Tibial nerve (tissue), 4 donors: ENCODE data around the gene MUC22. TPM values are rescaled to one million over a fixed set of nuclear protein-coding genes. Genes with fewer than 3 reads are reported as not detected.
A peak's percentile ranks its signal among the peaks of the same experiment; 100 is the strongest.

Experiments used
- DNase-seq, 2 donors: peaks; one replicate each; pipeline ENCODE4 v3.0.0-alpha.2; 2019; ENCODE audit warnings: low spot score in 2 of 2
- H3K27ac ChIP-seq, 4 donors: fragments of 200-600 bp; sonication (generic) in 3 of 4; one replicate each; pipeline ENCODE4 v1.5.1; 2017 to 2019; ENCODE audit warnings: mild to moderate bottlenecking in 1 of 4
- H3K27me3 ChIP-seq, 2 donors: fragments of 200-600 bp; sonication (generic) in 1 of 2; one replicate each; pipeline versions ENCODE4 v1.5.1 to v1.6.0; 2017 to 2019
- H3K36me3 ChIP-seq, 3 donors: fragments of 200-600 bp; sonication (generic); one replicate each; pipeline ENCODE4 v1.5.1; 2018 to 2019
- H3K4me1 ChIP-seq, 4 donors: fragments of 200-600 bp; sonication (generic) in 3 of 4; one replicate each; pipeline ENCODE4 v1.5.1; 2017 to 2019
- H3K4me3 ChIP-seq, 4 donors: fragments of 200-600 bp; sonication (generic) in 3 of 4; one replicate each; pipeline ENCODE4 v1.5.1; 2017 to 2019; ENCODE audit warnings: mild to moderate bottlenecking in 1 of 4, moderate library complexity in 1 of 4
- H3K9me3 ChIP-seq, 4 donors: fragments of 200-600 bp; sonication (generic) in 3 of 4; one replicate each; pipeline ENCODE4 v1.5.1; 2017 to 2019
- EP300 ChIP-seq, 2 donors: sonication (generic); formaldehyde crosslinking; IDR thresholded peaks; one replicate each; pipeline ENCODE4 v1.6.1; 2017; ENCODE audit warnings: antibody characterized with exemption in 2 of 2, mild to moderate bottlenecking in 1 of 2
- POLR2A ChIP-seq, 2 donors: fragments of 450-650 bp; IDR thresholded peaks; one replicate each; pipeline ENCODE4 v1.6.1; 2017; ENCODE audit warnings: antibody characterized with exemption in 2 of 2, mild to moderate bottlenecking in 2 of 2, moderate library complexity in 2 of 2
- WGBS, 2 donors: methylation state at CpG; one replicate each; pipeline ENCODE4 v1.1.5; 2018; 5-methylcytosine and 5-hydroxymethylcytosine counted together
- total RNA-seq, 4 donors: library from RNA; depleted of rRNA; stranded (reverse); fragments of >200 nt; gene quantifications; one replicate each; pipeline ENCODE4 v1.1.0, GENCODE V29; 2016
- TF ChIP-seq, protein P1 (sequence below), 5 experiments: fragments of 200-600 bp in 3 of 5; fragments of 450-650 bp in 2 of 5; sonication (generic) in 3 of 5; IDR thresholded peaks; one replicate each; pipeline ENCODE4 v1.5.1; 2016 to 2019; ENCODE audit warnings: antibody characterized with exemption in 5 of 5, mild to moderate bottlenecking in 3 of 5, moderate library complexity in 2 of 5

The MUC22 gene
- total RNA-seq, 4 donors from 2014 or later: not detected

DNA sequence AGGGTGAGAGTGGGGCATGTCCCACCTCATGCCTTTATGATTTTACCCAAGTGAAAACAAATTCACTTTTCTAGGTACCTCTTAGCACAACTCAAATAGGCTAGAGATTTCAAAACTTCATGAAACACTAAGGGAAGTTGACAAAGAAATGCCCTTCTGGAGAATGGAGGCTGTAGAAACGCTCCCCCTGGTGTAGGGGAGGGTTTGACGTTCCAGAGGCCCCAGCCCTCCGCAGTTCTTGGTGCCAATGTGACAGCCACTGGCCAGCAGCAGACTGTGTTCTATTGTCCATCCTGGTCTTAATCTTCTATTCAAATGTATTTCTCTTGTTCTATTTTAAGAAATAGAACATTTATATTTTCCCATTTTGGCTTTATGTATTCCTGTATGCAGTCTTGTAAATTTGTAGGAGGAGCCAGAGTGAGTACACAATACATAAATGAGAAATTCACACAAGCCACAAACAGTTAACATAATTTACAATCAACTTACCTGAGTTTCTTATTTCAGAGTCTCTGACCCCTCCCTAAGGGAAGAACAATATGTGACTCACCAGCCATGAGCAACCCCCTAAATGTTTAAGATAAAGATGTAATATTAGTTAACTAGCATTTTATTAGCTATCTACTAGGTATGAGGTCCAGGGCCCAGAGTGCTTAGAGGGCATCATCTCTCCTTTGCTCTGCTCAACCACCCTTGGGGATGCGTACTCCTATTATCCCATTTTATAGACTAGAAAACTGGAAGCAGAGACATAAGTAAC, 35.6 kb upstream of the MUC22 start:
- Histone ChIP-seq H3K4me3 (no peak overlapping the region), H3K9me3 (no peaks in the 10 kb centered on the region)
- 61 to 67% methylated on average over 4 of the region's 4 CpGs for WGBS, 2 donors

DNA sequence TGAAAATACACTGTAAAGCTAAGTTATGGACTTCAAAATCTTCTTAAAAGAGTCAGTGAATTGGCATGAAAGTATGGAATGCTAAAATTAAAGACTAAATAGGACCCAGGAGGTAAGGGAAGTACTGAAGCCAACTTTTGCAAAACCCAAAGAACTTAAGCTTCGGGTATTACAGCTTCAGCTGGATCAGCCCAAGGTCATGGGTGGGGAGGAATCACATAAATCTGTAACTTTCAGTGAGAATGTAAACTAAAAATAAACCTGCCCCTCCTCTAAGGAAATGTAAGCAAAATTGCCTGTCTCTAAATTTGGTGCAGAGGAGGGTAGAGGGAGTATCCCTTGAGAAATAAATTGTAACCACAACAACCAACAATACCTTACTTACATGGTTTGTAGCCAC, 31.1 kb upstream of the MUC22 start:
- H3K9me3 ChIP-seq: no peaks in the 10 kb centered on the region
- 37 to 42% methylated on average over 1 of the region's 1 CpG for WGBS, 2 donors
- no peak overlapping the region for H3K27ac ChIP-seq
- DNase-seq: no peak
- H3K36me3 ChIP-seq: no peaks in the 10 kb centered on the region
- no peak overlapping the region for H3K4me3 ChIP-seq
- no peaks in the 10 kb centered on the region for H3K27me3 ChIP-seq
- peaks cover 0 to 11% (median 3%) of the 10 kb centered on the region in 4 donors for H3K4me1 ChIP-seq
- TF ChIP-seq POLR2A (IDR thresholded peaks at IDR 0.05) (no peak), EP300 (IDR thresholded peaks at IDR 0.05) (no peak)
- TF ChIP-seq, protein P1, sequence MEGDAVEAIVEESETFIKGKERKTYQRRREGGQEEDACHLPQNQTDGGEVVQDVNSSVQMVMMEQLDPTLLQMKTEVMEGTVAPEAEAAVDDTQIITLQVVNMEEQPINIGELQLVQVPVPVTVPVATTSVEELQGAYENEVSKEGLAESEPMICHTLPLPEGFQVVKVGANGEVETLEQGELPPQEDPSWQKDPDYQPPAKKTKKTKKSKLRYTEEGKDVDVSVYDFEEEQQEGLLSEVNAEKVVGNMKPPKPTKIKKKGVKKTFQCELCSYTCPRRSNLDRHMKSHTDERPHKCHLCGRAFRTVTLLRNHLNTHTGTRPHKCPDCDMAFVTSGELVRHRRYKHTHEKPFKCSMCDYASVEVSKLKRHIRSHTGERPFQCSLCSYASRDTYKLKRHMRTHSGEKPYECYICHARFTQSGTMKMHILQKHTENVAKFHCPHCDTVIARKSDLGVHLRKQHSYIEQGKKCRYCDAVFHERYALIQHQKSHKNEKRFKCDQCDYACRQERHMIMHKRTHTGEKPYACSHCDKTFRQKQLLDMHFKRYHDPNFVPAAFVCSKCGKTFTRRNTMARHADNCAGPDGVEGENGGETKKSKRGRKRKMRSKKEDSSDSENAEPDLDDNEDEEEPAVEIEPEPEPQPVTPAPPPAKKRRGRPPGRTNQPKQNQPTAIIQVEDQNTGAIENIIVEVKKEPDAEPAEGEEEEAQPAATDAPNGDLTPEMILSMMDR (IDR thresholded peaks at IDR 0.05): no peak

More for the DNA sequence above, 35.6 kb upstream of the MUC22 start:
- DNase-seq: no peak
- H3K27ac ChIP-seq: no peak overlapping the region
- H3K36me3 ChIP-seq: no peaks in the 10 kb centered on the region
- TF ChIP-seq, protein P1 (IDR thresholded peaks at IDR 0.05): no peak
- TF ChIP-seq EP300 (IDR thresholded peaks at IDR 0.05): no peak
- no peaks in the 10 kb centered on the region for H3K27me3 ChIP-seq
- peaks cover 0 to 6% (median 0%) of the 10 kb centered on the region in 4 donors for H3K4me1 ChIP-seq

DNA sequence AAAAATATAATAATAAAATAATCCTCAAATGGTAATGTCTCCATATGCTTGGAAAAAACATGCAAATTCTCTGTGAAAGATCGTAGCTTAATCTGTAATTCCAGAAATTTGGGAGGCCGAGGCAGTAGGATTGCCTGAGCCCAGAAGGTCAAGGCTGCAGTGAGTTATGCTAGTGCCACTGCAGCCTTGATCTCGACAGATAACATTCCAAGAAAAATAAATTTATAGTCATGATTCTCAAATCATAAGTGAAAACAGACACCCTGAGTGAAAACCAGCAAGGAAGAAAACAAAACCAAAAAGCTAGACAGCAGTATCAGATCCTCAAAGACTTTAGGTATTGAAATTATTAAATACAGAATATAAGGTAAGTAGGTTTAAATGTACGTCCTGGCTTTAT, 30.6 kb upstream of the MUC22 start:
- TF ChIP-seq EP300 (IDR thresholded peaks at IDR 0.05): no peak
- Histone ChIP-seq H3K4me1 (peaks cover 0 to 11% (median 3%) of the 10 kb centered on the region in 4 donors), H3K36me3 (no peaks in the 10 kb centered on the region), H3K27me3 (no peaks in the 10 kb centered on the region), H3K27ac (no peak overlapping the region), H3K4me3 (no peak overlapping the region), H3K9me3 (no peaks in the 10 kb centered on the region)
- DNase-seq: no peak
- 44 to 51% methylated on average over 4 of the region's 4 CpGs for WGBS, 2 donors

DNA sequence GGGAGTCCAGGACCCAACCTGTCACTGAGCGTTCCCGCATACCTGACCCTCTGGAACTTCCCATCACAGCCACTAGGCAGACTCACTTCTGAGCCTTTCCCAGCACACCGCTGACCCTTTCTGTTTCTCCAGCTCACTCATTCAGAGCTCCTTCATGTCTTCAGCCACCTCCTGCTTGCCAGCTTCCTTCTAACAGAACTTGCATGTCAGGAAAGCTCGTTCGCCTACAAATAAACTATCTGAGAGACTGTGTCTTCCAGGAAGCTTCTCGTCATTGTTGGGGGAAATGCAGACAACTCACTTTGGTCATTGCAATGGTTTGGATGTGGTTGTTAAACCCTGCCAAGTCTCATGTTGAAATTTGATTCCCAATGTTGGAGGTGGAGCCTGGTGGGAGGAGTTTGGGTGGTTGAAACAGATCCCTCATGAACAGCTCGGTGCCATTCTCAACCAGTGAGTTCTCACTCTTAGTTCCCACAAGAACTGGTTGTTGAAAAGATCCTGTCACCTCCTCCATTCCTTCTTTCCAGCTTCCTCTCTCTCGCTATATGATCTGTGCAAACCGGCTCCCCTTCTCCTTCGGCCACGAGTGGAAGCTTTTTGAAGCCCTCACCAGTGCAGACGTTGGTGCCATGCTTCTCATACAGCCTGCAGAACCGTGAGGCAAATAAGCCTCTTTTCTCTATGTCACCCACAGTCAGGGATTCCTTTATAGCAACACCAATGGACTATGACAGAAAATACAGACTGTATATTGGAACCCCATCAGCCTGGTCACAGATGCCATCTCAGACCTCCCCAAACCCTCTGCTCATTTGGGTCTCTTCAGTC, 28.1 kb upstream of the MUC22 start:
- peaks cover 0 to 11% (median 3%) of the 10 kb centered on the region in 4 donors for H3K4me1 ChIP-seq
- TF ChIP-seq POLR2A (IDR thresholded peaks at IDR 0.05) (no peak), EP300 (IDR thresholded peaks at IDR 0.05) (no peak)
- TF ChIP-seq, protein P1 (IDR thresholded peaks at IDR 0.05): no peak
- no peaks in the 10 kb centered on the region for H3K9me3 ChIP-seq
- no peak overlapping the region for H3K4me3 ChIP-seq
- H3K27ac ChIP-seq: no peak overlapping the region
- no peaks in the 10 kb centered on the region for H3K36me3 ChIP-seq
- H3K27me3 ChIP-seq: no peaks in the 10 kb centered on the region
- peak in 1 of 2 donors; percentile 22 for DNase-seq
- 19 to 23% methylated on average over 13 of the region's 13 CpGs for WGBS, 2 donors

DNA sequence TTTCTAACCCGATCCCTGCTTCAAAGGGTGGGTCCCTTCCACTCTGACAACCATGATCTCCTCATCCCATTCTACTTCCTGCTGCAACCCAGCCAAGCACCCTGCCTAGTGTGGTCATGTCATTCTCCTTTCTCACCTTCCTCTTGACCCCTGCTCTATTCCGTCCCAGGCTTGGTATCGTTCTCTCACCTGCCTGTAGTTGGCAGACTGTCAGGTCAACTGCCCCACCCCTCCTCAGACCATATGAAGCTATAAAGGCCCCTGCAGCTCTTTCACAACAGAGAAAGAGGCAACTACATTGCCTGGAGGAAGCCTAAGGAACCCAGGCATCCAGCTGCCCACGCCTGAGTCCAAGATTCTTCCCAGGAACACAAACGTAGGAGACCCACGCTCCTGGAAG, 26.8 kb upstream of the MUC22 start, which contains the start of gene MUC21:
MUC21 (plus strand) TSS at position 280 of the 400 bp plus-strand sequence. CDS start 241 bp downstream, outside the sequence.
- no peak for DNase-seq
- no peak within 1 kb of the TSS for H3K27ac ChIP-seq
- no peak within 1 kb of the TSS for H3K4me3 ChIP-seq
- 89 to 90% methylated on average over 6 of the region's 6 CpGs for WGBS, 2 donors
- no peaks in the 10 kb centered on the region for H3K27me3 ChIP-seq
- H3K4me1 ChIP-seq: peaks cover 0 to 11% (median 3%) of the 10 kb centered on the region in 4 donors
- TF ChIP-seq POLR2A (IDR thresholded peaks at IDR 0.05) (no peak), EP300 (IDR thresholded peaks at IDR 0.05) (no peak)
- TF ChIP-seq, protein P1 (IDR thresholded peaks at IDR 0.05): no peak
- no peaks in the 10 kb centered on the region for H3K36me3 ChIP-seq
- no peaks in the 10 kb centered on the region for H3K9me3 ChIP-seq
